Loucy (cell line): ENCODE results near the gene ANKFY1.

Experiments used
- H2AFZ ChIP-seq: fragments of 200-600 bp; sonication (generic); 2 replicates; pipeline ENCODE4 v1.6.0; 2016; ENCODE audit warnings: antibody characterized with exemption, mild to moderate bottlenecking, low read length, moderate library complexity
- H3F3A ChIP-seq: fragments of 200-600 bp; 2 replicates; pipeline ENCODE4 v1.6.0; 2016; ENCODE audit warnings: antibody characterized with exemption, low read depth, mild to moderate bottlenecking
- H3K27me3 ChIP-seq: fragments of 200-600 bp; sonication (generic); 2 replicates; pipeline ENCODE4 v1.6.1; 2014; ENCODE audit warnings: low read length, mild to moderate bottlenecking; ENCODE audit not compliant: insufficient read depth, poor library complexity, severe bottlenecking
- H3K36me3 ChIP-seq: fragments of 200-600 bp; sonication (generic); 2 replicates; pipeline ENCODE4 v1.6.1; 2016; ENCODE audit warnings: low read length; ENCODE audit not compliant: insufficient read depth
- H3K4me1 ChIP-seq: fragments of 200-600 bp; sonication (generic); 2 replicates; pipeline ENCODE4 v1.5.1; 2014; ENCODE audit warnings: low read length, mild to moderate bottlenecking; ENCODE audit not compliant: insufficient read depth, poor library complexity, severe bottlenecking
- H3K4me2 ChIP-seq: fragments of 200-600 bp; sonication (generic); 2 replicates; pipeline ENCODE4 v1.6.0; 2014; ENCODE audit warnings: antibody characterized with exemption, low read length, low read depth, mild to moderate bottlenecking; ENCODE audit not compliant: poor library complexity, severe bottlenecking
- H3K4me3 ChIP-seq: fragments of 200-600 bp; sonication (generic); 2 replicates; pipeline ENCODE4 v1.5.1; 2014; ENCODE audit warnings: low read length, mild to moderate bottlenecking, mixed read lengths; ENCODE audit not compliant: poor library complexity, severe bottlenecking
- H3K79me2 ChIP-seq: fragments of 200-600 bp; sonication (generic); 2 replicates; pipeline ENCODE4 v1.6.1; 2014; ENCODE audit warnings: low read length; ENCODE audit not compliant: insufficient read depth
- H3K9ac ChIP-seq: fragments of 200-600 bp; sonication (generic); 2 replicates; pipeline ENCODE4 v1.6.0; 2014; ENCODE audit warnings: mild to moderate bottlenecking, low read depth, low read length, moderate library complexity; ENCODE audit not compliant: poor library complexity, severe bottlenecking
- H3K9me2 ChIP-seq: fragments of 200-600 bp; sonication (generic); replicated peaks from 2 replicates; pipeline ENCODE4 v1.6.1; 2016; ENCODE audit warnings: low read depth, low read length, mixed read lengths
- H3K9me3 ChIP-seq: fragments of 200-600 bp; sonication (generic); 2 replicates; pipeline ENCODE4 v1.6.1; 2014; ENCODE audit warnings: mild to moderate bottlenecking, antibody characterized with exemption, low read length, low read depth; ENCODE audit not compliant: insufficient read depth
- H4K20me1 ChIP-seq: fragments of 200-600 bp; sonication (generic); 2 replicates; pipeline ENCODE4 v1.6.0; 2014; ENCODE audit warnings: antibody characterized with exemption, low read length, mild to moderate bottlenecking; ENCODE audit not compliant: insufficient read depth, poor library complexity, severe bottlenecking
- CTCF ChIP-seq: fragments of 200-600 bp; sonication (generic); conservative IDR thresholded peaks from 2 replicates; pipeline ENCODE4 v1.5.1; 2014; ENCODE audit warnings: mild to moderate bottlenecking, antibody characterized with exemption, low read length
- EZH2phosphoT487 ChIP-seq: fragments of 200-600 bp; IDR thresholded peaks from 2 replicates; pipeline ENCODE4 v1.6.1; 2018; ENCODE audit warnings: antibody characterized with exemption, mild to moderate bottlenecking, moderate library complexity, borderline replicate concordance

Gene ANKFY1

DNA sequence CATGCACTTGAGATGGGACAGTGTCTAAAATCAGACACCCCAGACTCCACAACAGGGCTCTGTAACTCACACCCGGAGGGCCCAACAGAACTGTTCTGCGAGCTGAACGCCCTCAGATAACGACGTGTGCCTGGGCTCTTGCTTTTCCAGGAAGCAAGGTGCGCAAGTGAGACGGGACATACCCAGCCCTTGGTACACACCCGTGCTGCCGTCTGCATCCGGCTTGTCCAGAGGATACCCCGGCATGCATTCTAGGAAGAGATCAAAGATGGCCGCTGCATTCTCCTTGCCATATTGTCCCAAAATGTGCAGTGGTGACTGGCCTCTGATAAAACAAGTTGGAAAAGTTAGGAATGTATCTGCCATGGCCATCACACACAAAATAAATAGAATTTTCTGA is 91.4 kb downstream of the ANKFY1 start:
- Histone ChIP-seq H3K79me2 (no peaks in the 10 kb centered on the region), H3K9ac (no peak overlapping the region), H3K9me3 (no peaks in the 10 kb centered on the region), H3K9me2 (no peaks in the 10 kb centered on the region), H4K20me1 (no peaks in the 10 kb centered on the region), H3K27me3 (no peaks in the 10 kb centered on the region), H3K4me3 (no peak overlapping the region), H3K4me2 (no peak overlapping the region), H2AFZ (no peak overlapping the region), H3K36me3 (peaks cover 77% of the 10 kb centered on the region; the same call in 1 of the 2 replicates), H3F3A (peaks cover 17% of the 10 kb centered on the region; the same call in 1 of the 2 replicates), H3K4me1 (peaks cover 34% of the 10 kb centered on the region)
- TF ChIP-seq EZH2phosphoT487 (no peak), CTCF (no peak)

GRCh38 chr17:4170639-4171280 is 93.0 kb downstream of the ANKFY1 start:
- Histone ChIP-seq H3K9me3 (no peaks in the 10 kb centered on the region), H3K36me3 (peaks cover 84% of the 10 kb centered on the region; the same call in 1 of the 2 replicates), H3K79me2 (no peaks in the 10 kb centered on the region), H3K9me2 (no peaks in the 10 kb centered on the region), H3K4me3 (no peak overlapping the region), H3K27me3 (no peaks in the 10 kb centered on the region), H3K4me1 (peaks cover 19% of the 10 kb centered on the region), H3K9ac (no peak overlapping the region), H3F3A (peaks cover 7% of the 10 kb centered on the region; the same call in 1 of the 2 replicates), H3K4me2 (no peak overlapping the region), H2AFZ (no peak overlapping the region), H4K20me1 (no peaks in the 10 kb centered on the region)
- no peak for TF ChIP-seq CTCF

GRCh38 chr17:4167786-4168185 is 96.0 kb downstream of the ANKFY1 start:
- peaks cover 68% of the 10 kb centered on the region; the same call in 1 of the 2 replicates for H3K36me3 ChIP-seq
- no peaks in the 10 kb centered on the region for H3F3A ChIP-seq
- H3K27me3 ChIP-seq = no peaks in the 10 kb centered on the region
- no peaks in the 10 kb centered on the region for H3K9me2 ChIP-seq
- H3K4me2 ChIP-seq = no peak overlapping the region
- H2AFZ ChIP-seq = no peak overlapping the region
- no peaks in the 10 kb centered on the region for H4K20me1 ChIP-seq
- no peaks in the 10 kb centered on the region for H3K4me1 ChIP-seq
- no peaks in the 10 kb centered on the region for H3K79me2 ChIP-seq
- no peak overlapping the region for H3K9ac ChIP-seq
- TF ChIP-seq EZH2phosphoT487 (no peak), CTCF (no peak)
- H3K9me3 ChIP-seq = no peaks in the 10 kb centered on the region
- no peak overlapping the region for H3K4me3 ChIP-seq
